ENCODE data around the gene ATP8B3. TPM values are rescaled to one million over a fixed set of nuclear protein-coding genes. Genes with fewer than 3 reads are reported as not detected.
"Not testable (repeated sequence)": the region's sequence is repeated elsewhere in the genome, so short reads cannot be mapped to it uniquely, and the experiment has no call there.

ATP8B3 gene
- total and polyA plus RNA-seq, 10 donors: 1.9 to 10.1 (median 5.6) TPM

DNA sequence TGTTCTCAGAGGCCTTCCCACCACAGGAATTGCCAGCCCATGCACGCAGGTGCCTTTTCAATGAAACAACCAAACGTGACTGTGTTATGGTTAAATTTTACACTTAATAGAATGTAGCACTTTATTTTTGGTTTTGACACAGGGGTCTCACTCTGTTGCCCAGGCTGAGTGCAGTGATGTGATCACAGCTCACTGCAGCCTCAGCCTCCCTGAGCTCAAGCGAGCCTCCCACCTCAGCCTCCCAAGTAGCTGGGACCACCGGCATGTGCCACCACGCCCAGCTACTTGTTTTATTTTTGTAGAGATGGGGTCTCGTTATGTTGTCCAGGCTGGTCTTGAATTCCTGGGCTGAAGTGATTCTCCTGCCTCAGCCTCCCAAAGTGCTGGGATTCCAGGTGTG is 7.2 kb downstream of the ATP8B3 start:
- Histone ChIP-seq H3K27me3 (replicated peaks in 1 of 7) (no peaks in the 10 kb centered on the region), H3K4me3 (no peak overlapping the region), H3K36me3 (peaks cover 0 to 40% (median 0%) of the 10 kb centered on the region in 6 donors), H3K9me3 (no peaks in the 10 kb centered on the region), H3K4me1 (no peaks in the 10 kb centered on the region), H3K27ac (no peak overlapping the region)
- intact Hi-C loops (cut with DNase I; ENCODE audit: low total_unique reads): no loop called here
- WGBS, 5 donors: 90 to 95% (median 91%) methylated on average over 6 of the region's 6 CpGs
- DNase-seq: no peak
- no peak for TF ChIP-seq POLR2A (IDR thresholded peaks at IDR 0.05)
- no peak for TF ChIP-seq POLR2AphosphoS5 (IDR thresholded peaks at IDR 0.05)
- TF ChIP-seq, protein P1, sequence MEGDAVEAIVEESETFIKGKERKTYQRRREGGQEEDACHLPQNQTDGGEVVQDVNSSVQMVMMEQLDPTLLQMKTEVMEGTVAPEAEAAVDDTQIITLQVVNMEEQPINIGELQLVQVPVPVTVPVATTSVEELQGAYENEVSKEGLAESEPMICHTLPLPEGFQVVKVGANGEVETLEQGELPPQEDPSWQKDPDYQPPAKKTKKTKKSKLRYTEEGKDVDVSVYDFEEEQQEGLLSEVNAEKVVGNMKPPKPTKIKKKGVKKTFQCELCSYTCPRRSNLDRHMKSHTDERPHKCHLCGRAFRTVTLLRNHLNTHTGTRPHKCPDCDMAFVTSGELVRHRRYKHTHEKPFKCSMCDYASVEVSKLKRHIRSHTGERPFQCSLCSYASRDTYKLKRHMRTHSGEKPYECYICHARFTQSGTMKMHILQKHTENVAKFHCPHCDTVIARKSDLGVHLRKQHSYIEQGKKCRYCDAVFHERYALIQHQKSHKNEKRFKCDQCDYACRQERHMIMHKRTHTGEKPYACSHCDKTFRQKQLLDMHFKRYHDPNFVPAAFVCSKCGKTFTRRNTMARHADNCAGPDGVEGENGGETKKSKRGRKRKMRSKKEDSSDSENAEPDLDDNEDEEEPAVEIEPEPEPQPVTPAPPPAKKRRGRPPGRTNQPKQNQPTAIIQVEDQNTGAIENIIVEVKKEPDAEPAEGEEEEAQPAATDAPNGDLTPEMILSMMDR (IDR thresholded peaks at IDR 0.05 in 8 of 11, conservative IDR thresholded peaks at IDR 0.05 in 3 of 11): no peak

DNA sequence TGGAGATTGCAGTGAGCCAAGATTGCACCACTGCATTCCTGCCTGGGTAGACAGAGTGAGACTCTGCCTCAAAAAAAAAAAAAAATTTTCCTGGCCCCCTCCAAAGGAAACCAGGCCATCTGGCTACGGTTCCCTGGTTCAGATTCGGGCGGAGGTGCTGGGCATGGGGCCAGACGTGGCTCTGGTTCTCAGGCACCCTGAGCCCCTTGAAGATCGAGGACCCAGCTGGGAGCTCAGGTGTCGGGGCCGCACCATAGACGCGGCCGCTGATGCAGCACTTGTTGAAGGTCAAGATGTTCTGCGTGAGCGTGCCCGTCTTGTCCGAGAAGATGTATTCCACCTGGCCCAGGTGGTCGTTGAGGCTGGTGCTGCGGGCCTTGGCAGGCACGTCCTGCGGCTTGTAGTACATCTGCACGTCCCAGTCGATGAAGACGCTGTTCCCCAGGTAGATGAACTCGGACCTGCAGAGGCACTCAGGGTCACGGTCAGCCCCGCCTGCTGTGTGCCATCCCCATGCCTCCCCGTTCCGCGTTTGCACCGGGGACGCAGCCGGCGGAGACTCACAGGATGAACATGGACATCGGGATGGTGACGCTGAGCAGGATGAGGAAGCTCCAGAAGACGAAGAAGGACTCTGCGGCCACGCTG is 12.3 kb downstream of the ATP8B3 start:
- 85 to 92% (median 90%) methylated on average over 25 to 36 of the region's 36 CpGs for WGBS, 5 donors
- Histone ChIP-seq H3K9me3 (no peaks in the 10 kb centered on the region), H3K27me3 (replicated peaks in 1 of 7) (peaks cover 0 to 21% (median 12%) of the 10 kb centered on the region in 7 donors), H3K4me3 (no peak overlapping the region), H3K36me3 (peaks cover 0 to 39% (median 0%) of the 10 kb centered on the region in 6 donors), H3K4me1 (peaks cover 0 to 14% (median 7%) of the 10 kb centered on the region in 6 donors), H3K27ac (no peak overlapping the region)
- no peak for TF ChIP-seq POLR2AphosphoS5 (IDR thresholded peaks at IDR 0.05)
- no peak for TF ChIP-seq POLR2A (IDR thresholded peaks at IDR 0.05)
- TF ChIP-seq, protein P1 (IDR thresholded peaks at IDR 0.05 in 8 of 11, conservative IDR thresholded peaks at IDR 0.05 in 3 of 11): no peak
- intact Hi-C loops (cut with DNase I; ENCODE audit: low total_unique reads): no loop called here
- DNase-seq: peak; percentile 58

DNA sequence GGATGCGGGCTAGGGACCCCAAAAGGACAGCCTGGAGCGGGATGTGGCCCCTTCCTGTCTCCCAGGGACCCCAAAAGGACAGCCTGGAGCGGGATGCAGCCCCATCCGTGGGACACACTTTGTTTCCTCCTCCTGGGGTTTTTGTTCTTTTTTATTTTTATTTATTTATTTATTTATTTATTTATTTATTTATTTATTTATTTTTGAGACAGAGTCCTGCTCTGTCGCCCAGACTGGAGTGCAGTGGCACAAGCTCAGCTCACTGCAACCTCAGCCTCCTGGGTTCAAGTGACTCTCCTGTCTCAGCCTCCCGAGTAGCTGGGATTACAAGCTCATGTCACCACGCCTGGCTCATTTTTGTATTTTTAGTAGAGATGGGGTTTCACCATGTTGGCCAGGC is 14.8 kb downstream of the ATP8B3 start:
- H3K36me3 ChIP-seq: peaks cover 0 to 24% (median 0%) of the 10 kb centered on the region in 6 donors
- 89 to 95% (median 91%) methylated on average over 7 of the region's 7 CpGs for WGBS, 5 donors
- intact Hi-C loops (cut with DNase I; ENCODE audit: low total_unique reads); H3K4me3 ChIP-seq; DNase-seq; H3K27ac ChIP-seq; H3K9me3 ChIP-seq: not testable (repeated sequence)
- peaks cover 0 to 25% (median 10%) of the 10 kb centered on the region in 6 donors for H3K4me1 ChIP-seq
- peaks cover 0 to 28% (median 12%) of the 10 kb centered on the region in 7 donors for H3K27me3 ChIP-seq (replicated peaks in 1 of 7)

DNA sequence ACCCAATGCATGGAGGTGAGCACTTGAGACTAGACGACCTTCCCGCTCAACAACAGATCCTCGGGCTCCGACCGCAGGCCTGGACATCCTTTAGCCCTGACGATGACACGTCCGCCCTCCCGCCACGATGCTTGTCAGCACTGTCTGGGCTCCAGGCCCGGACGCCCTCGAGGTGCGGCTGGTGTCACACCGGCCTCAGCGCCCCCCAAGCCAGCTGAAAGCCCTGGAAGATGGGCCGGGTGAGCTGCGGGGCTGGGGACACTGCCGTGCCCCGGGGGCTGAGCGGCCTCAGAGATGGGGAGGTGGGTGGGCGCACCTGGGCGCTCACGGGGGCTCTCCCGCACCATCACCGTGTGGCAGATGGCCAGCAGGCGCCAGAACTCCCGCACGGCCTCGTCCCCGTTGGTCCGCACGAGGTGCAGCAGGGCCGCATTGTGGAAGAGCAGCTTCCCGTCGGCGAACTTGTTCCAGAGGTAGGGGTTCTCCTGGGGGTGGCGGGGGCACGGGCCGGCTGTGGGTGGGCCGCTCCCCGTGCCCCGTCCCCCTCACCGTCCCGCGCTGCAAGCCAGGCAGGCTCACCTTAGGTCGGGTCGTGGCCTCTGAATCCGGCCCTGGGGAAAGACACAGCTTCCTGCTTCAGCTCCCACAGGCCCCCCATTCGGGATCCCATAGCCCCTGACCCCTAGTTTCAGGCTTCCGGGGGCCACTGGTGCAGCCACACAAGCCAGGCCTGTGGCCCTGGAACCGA is 15.5 kb downstream of the ATP8B3 start:
- Histone ChIP-seq H3K4me3 (peak overlapping the region in 1 of 8 donors; percentile 28), H3K4me1 (peaks cover 0 to 25% (median 10%) of the 10 kb centered on the region in 6 donors), H3K27me3 (replicated peaks in 1 of 7) (peaks cover 0 to 34% (median 13%) of the 10 kb centered on the region in 7 donors), H3K36me3 (peaks cover 0 to 22% (median 0%) of the 10 kb centered on the region in 6 donors), H3K9me3 (no peaks in the 10 kb centered on the region), H3K27ac (no peak overlapping the region)
- intact Hi-C loops (cut with DNase I; ENCODE audit: low total_unique reads): no loop called here
- peak; percentile 62 for DNase-seq
- no peak for TF ChIP-seq POLR2AphosphoS5 (IDR thresholded peaks at IDR 0.05)
- TF ChIP-seq, protein P1 (IDR thresholded peaks at IDR 0.05 in 8 of 11, conservative IDR thresholded peaks at IDR 0.05 in 3 of 11): no peak
- TF ChIP-seq POLR2A (IDR thresholded peaks at IDR 0.05): no peak
- 60 to 71% (median 70%) methylated on average over 27 to 52 of the region's 52 CpGs for WGBS, 5 donors

All from spleen (tissue), 11 donors.